ENCODE results near the gene PLA2R1. TPM values are rescaled to one million over a fixed set of nuclear protein-coding genes. Genes with fewer than 3 reads are reported as not detected.

The PLA2R1 gene
- total RNA-seq, 1 experiment from 2014 or later, result 5.7 TPM

DNA sequence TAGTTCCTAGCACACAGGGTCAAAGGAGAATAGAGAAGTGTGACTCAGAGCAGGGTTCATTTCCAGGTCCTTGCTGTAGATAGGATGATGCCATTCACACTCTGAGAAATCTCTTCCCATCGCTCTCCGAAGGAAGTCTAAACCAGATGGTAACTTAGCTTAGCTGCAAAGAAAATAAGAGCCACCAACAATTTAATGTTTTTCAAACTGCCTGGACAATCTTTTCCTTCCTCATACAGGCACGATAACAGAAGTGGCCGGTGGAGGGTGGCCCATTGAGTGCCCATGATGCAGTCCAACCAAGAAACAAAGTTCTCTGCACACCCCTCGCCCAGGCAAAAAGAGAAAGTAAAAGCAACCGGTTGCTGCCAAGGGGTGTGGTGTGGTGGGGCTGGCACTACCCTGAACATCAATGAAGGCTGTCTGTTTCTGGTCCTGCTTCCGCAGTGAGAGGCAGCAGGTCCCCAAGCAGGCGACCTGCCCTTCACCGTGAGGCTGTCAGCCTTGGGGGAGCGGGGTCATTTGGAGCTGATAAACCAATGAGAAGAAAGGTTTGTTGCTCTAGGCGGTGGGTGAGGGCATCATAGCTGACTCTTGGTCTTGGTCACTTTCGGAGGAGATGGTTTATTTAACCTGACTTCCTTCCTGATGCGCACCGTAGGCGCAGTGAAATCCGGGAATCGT is 158.8 kb downstream of the PLA2R1 start:
- H3K36me3 ChIP-seq (ENCODE audit: control insufficient read depth, insufficient read depth, low read length), result no peaks in the 10 kb centered on the region
- BruUV-seq (replicated peaks), result no TSS peak
- H3K27ac ChIP-seq (ENCODE audit: low read length), result no peak overlapping the region
- no peaks in the 10 kb centered on the region for H3K4me1 ChIP-seq (ENCODE audit: control insufficient read depth, insufficient read depth, low read length)
- ATAC-seq (peak; percentile 72), DNase-seq (ENCODE audit: low read depth, low spot score) (no peak)
- H3K27me3 ChIP-seq (ENCODE audit: control insufficient read depth, insufficient read depth, low read length), result peaks cover 10% of the 10 kb centered on the region
- intact Hi-C loops (cut with micrococcal nuclease; ENCODE audit: unreplicated experiment), result no loop called here
- H3K9me3 ChIP-seq (ENCODE audit: control insufficient read depth, insufficient read depth, low read depth, low read length), result no peaks in the 10 kb centered on the region
- H3K4me3 ChIP-seq (ENCODE audit: low read depth in 2 of 2, low read length in 2 of 2), result peak overlapping the region; percentile 37 to 66
- no peak for TF ChIP-seq SIN3A (IDR thresholded peaks at IDR 0.05; ENCODE audit: borderline replicate concordance, insufficient read depth, low read depth, low read length)
- TF ChIP-seq, protein P1, sequence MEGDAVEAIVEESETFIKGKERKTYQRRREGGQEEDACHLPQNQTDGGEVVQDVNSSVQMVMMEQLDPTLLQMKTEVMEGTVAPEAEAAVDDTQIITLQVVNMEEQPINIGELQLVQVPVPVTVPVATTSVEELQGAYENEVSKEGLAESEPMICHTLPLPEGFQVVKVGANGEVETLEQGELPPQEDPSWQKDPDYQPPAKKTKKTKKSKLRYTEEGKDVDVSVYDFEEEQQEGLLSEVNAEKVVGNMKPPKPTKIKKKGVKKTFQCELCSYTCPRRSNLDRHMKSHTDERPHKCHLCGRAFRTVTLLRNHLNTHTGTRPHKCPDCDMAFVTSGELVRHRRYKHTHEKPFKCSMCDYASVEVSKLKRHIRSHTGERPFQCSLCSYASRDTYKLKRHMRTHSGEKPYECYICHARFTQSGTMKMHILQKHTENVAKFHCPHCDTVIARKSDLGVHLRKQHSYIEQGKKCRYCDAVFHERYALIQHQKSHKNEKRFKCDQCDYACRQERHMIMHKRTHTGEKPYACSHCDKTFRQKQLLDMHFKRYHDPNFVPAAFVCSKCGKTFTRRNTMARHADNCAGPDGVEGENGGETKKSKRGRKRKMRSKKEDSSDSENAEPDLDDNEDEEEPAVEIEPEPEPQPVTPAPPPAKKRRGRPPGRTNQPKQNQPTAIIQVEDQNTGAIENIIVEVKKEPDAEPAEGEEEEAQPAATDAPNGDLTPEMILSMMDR (IDR thresholded peaks at IDR 0.05), result no peak
- TF ChIP-seq, protein P2, sequence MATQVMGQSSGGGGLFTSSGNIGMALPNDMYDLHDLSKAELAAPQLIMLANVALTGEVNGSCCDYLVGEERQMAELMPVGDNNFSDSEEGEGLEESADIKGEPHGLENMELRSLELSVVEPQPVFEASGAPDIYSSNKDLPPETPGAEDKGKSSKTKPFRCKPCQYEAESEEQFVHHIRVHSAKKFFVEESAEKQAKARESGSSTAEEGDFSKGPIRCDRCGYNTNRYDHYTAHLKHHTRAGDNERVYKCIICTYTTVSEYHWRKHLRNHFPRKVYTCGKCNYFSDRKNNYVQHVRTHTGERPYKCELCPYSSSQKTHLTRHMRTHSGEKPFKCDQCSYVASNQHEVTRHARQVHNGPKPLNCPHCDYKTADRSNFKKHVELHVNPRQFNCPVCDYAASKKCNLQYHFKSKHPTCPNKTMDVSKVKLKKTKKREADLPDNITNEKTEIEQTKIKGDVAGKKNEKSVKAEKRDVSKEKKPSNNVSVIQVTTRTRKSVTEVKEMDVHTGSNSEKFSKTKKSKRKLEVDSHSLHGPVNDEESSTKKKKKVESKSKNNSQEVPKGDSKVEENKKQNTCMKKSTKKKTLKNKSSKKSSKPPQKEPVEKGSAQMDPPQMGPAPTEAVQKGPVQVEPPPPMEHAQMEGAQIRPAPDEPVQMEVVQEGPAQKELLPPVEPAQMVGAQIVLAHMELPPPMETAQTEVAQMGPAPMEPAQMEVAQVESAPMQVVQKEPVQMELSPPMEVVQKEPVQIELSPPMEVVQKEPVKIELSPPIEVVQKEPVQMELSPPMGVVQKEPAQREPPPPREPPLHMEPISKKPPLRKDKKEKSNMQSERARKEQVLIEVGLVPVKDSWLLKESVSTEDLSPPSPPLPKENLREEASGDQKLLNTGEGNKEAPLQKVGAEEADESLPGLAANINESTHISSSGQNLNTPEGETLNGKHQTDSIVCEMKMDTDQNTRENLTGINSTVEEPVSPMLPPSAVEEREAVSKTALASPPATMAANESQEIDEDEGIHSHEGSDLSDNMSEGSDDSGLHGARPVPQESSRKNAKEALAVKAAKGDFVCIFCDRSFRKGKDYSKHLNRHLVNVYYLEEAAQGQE (IDR thresholded peaks at IDR 0.05; ENCODE audit: insufficient read depth in 1 of 2, low read depth in 2 of 2, low read length in 1 of 2), result no peak
- no peak for TF ChIP-seq POLR2AphosphoS5 (IDR thresholded peaks at IDR 0.05; ENCODE audit: low read depth, low read length)
- no peak for TF ChIP-seq TCF7L2 (IDR thresholded peaks at IDR 0.05; ENCODE audit: low read depth, low read length)
- in situ Hi-C loops (cut with HindIII; ENCODE audit: low pct_unique_long_range_greater_than_20kb, low sequenced_read_pairs), result no loop called here
- POLR2A ChIA-PET, result no interaction called here
- CTCF ChIA-PET, result no interaction called here

DNA sequence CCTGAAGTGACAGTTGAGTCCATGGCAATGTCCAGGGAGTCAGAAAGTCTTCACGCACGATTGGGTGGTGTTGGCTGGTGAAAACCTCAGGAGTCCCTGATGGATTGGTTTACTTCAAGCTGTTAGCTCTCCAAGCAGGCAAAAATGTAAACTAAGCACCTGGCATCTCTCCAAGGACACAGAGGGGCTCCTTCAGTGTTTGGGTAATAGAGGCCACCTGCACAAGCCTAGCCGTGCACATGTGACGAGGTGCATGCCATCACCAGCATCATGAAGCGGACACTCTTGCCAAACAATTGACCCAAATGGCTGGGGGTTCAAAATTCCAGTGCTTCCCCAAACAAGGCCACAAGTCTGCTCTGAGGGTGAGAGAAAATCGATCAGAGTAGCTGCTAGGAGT is 159.7 kb downstream of the PLA2R1 start:
- no peaks in the 10 kb centered on the region for H3K4me1 ChIP-seq (ENCODE audit: control insufficient read depth, insufficient read depth, low read length)
- in situ Hi-C loops (cut with HindIII; ENCODE audit: low pct_unique_long_range_greater_than_20kb, low sequenced_read_pairs), result no loop called here
- CTCF ChIA-PET, result interaction anchor here (0.6 kb wide), 1 partner anchor 8 kb away, joined by 3 read pairs; no protein-coding TSS in a partner anchor
- H3K27ac ChIP-seq (ENCODE audit: low read length), result no peak overlapping the region
- intact Hi-C loops (cut with micrococcal nuclease; ENCODE audit: unreplicated experiment), result no loop called here
- ATAC-seq, result no peak
- POLR2A ChIA-PET, result no interaction called here
- no peaks in the 10 kb centered on the region for H3K9me3 ChIP-seq (ENCODE audit: control insufficient read depth, insufficient read depth, low read depth, low read length)
- no peak overlapping the region for H3K4me3 ChIP-seq (ENCODE audit: low read depth in 2 of 2, low read length in 2 of 2)
- BruUV-seq (replicated peaks), result no TSS peak
- no peaks in the 10 kb centered on the region for H3K36me3 ChIP-seq (ENCODE audit: control insufficient read depth, insufficient read depth, low read length)
- H3K27me3 ChIP-seq (ENCODE audit: control insufficient read depth, insufficient read depth, low read length), result peaks cover 7% of the 10 kb centered on the region
- TF ChIP-seq TCF7L2 (IDR thresholded peaks at IDR 0.05; ENCODE audit: low read depth, low read length) (no peak), SIN3A (IDR thresholded peaks at IDR 0.05; ENCODE audit: borderline replicate concordance, insufficient read depth, low read depth, low read length) (no peak), POLR2AphosphoS5 (IDR thresholded peaks at IDR 0.05; ENCODE audit: low read depth, low read length) (no peak)
- TF ChIP-seq, protein P2 (IDR thresholded peaks at IDR 0.05; ENCODE audit: insufficient read depth in 1 of 2, low read depth in 2 of 2, low read length in 1 of 2), result no peak
- TF ChIP-seq, protein P1 (IDR thresholded peaks at IDR 0.05), result no peak
- no peak for DNase-seq (ENCODE audit: low read depth, low spot score)

Data from Panc1 (cell line).